Measurements from ENCODE around the gene CT47C1. TPM values are rescaled to one million over a fixed set of nuclear protein-coding genes. Genes with fewer than 3 reads are reported as not detected.

Gene CT47C1
- polyA plus RNA-seq, 1 of the 3 experiments (the other 2 are of a cell fraction): not detected

GRCh38 chrX:119073911-119074310 lies 1.1 kb downstream of the CT47C1 start:
- Histone ChIP-seq H3K27me3 (ENCODE audit: insufficient read depth) (peaks cover 70% of the 10 kb centered on the region; the same call in 1 of the 2 replicates), H3F3A (replicated peaks; ENCODE audit: insufficient read depth) (no peaks in the 10 kb centered on the region), H3K4me3 (ENCODE audit: low read depth in 2 of 2, low read length in 1 of 2) (no peak overlapping the region), H4K20me1 (ENCODE audit: insufficient read depth) (no peaks in the 10 kb centered on the region), H2AFZ (ENCODE audit: low read depth) (no peak overlapping the region), H3K9me3 (no peaks in the 10 kb centered on the region), H3K27ac (ENCODE audit: low read depth in 2 of 2, low read length in 1 of 2) (no peak overlapping the region), H3K9ac (no peak overlapping the region), H3K9me2 (no peaks in the 10 kb centered on the region), H3K79me2 (ENCODE audit: insufficient read depth) (no peaks in the 10 kb centered on the region), H3K4me2 (no peak overlapping the region), H3K4me1 (ENCODE audit: control insufficient read depth in 1 of 2, insufficient read depth in 2 of 2, low read depth in 1 of 2, low read length in 1 of 2) (no peaks in the 10 kb centered on the region), H3K36me3 (replicated peaks in 1 of 2; ENCODE audit: control insufficient read depth in 1 of 2, insufficient read depth in 2 of 2, low read length in 1 of 2) (no peaks in the 10 kb centered on the region)
- no peak for DNase-seq
- CTCF ChIA-PET: no interaction called here
- POLR2A ChIA-PET: no interaction called here
- TF ChIP-seq FOSL2 (IDR thresholded peaks at IDR 0.05; ENCODE audit: borderline replicate concordance, low read depth) (no peak), TAF1 (IDR thresholded peaks at IDR 0.05; ENCODE audit: borderline replicate concordance, low read depth, low read length) (no peak), EZH2phosphoT487 (IDR thresholded peaks at IDR 0.05; ENCODE audit: borderline replicate concordance, low read depth) (no peak), ZBTB33 (IDR thresholded peaks at IDR 0.05; ENCODE audit: borderline replicate concordance, low read depth) (no peak), REST (IDR thresholded peaks at IDR 0.05; ENCODE audit: low read depth, low read length) (no peak), USF1 (IDR thresholded peaks at IDR 0.05; ENCODE audit: borderline replicate concordance, low read depth) (no peak), IRF3 (IDR thresholded peaks at IDR 0.05; ENCODE audit: low read depth, low read length) (no peak), YY1 (IDR thresholded peaks at IDR 0.05; ENCODE audit: low read depth) (no peak), FOXM1 (IDR thresholded peaks at IDR 0.05; ENCODE audit: low read depth) (no peak), NRF1 (IDR thresholded peaks at IDR 0.05; ENCODE audit: low read depth, low read length) (no peak), USF2 (IDR thresholded peaks at IDR 0.05; ENCODE audit: borderline replicate concordance, low read depth, low read length) (no peak), GATA2 (CRISPR knock-in tag; IDR thresholded peaks at IDR 0.05) (no peak), RAD21 (IDR thresholded peaks at IDR 0.05; ENCODE audit: low read length) (no peak), MEF2A (IDR thresholded peaks at IDR 0.05; ENCODE audit: borderline replicate concordance, low read depth) (no peak)
- 39% methylated on average over 18 of the region's 19 CpGs for WGBS (ENCODE audit: low lambda C conversion rate)

Data from SK-N-SH (cell line).